B cell (primary cell): Measurements from ENCODE around the gene ABCB1. TPM values are rescaled to one million over a fixed set of nuclear protein-coding genes. Genes with fewer than 3 reads are reported as not detected.

Experiments
- ATAC-seq: fragments of 200-7000 bp; cut with Tn5 transposase; one replicate; pipeline ENCODE4 v1.10.0; 2021; ENCODE audit warnings: low read depth, mild to moderate bottlenecking, moderate number of reproducible peaks, moderate library complexity
- CTCF ChIA-PET: fragments of 350-600 bp; sonication (Branson Sonifier 250); formaldehyde crosslinking; loops from one replicate; lab custom pipeline; 2021; ENCODE audit warnings: antibody characterized with exemption, inconsistent platforms; lab: Charles Lee
- POLR2A ChIA-PET: fragments of 350-600 bp; sonication (Branson Sonifier 250); formaldehyde crosslinking; loops from one replicate; lab custom pipeline; 2021; ENCODE audit warnings: antibody characterized with exemption; lab: Charles Lee
- DNase-seq: peaks from one replicate; pipeline ENCODE4 v3.0.0; 2013
- H2AFZ ChIP-seq: 2 replicates; pipeline ENCODE4 v1.6.1; 2012; ENCODE audit warnings: mild to moderate bottlenecking, low read depth, low read length; ENCODE audit not compliant: insufficient read depth, poor library complexity, severe bottlenecking
- H3K27ac ChIP-seq, 2 donors: 1 replicate in 1 of 2; 2 replicates in 1 of 2; pipeline ENCODE4 v1.5.1; 2012 to 2013; ENCODE audit warnings: low read length in 2 of 2, mild to moderate bottlenecking in 2 of 2, moderate library complexity in 1 of 2
- H3K27me3 ChIP-seq, 4 experiments: fragments of 200-600 bp in 1 of 4; sonication (generic) in 1 of 4; replicated peaks in 1 of 4; 1 replicate in 2 of 4; 2 replicates in 2 of 4; pipeline versions ENCODE4 v1.6.1 to v1.7.0; 2013 to 2016; ENCODE audit warnings: low read length in 3 of 4, mild to moderate bottlenecking in 2 of 4, mixed read lengths in 1 of 4, moderate library complexity in 1 of 4; ENCODE audit not compliant: insufficient read depth in 4 of 4, control insufficient read depth in 3 of 4; ENCODE audit errors: control extremely low read depth in 1 of 4
- H3K36me3 ChIP-seq, 2 experiments: replicated peaks in 1 of 2; 1 replicate in 1 of 2; 2 replicates in 1 of 2; pipeline versions ENCODE4 v1.6.1 to v1.7.1; 2013; ENCODE audit warnings: low read length in 1 of 2; ENCODE audit not compliant: insufficient read depth in 2 of 2, control insufficient read depth in 1 of 2; ENCODE audit errors: control extremely low read depth in 1 of 2, extremely low read depth in 1 of 2
- H3K4me1 ChIP-seq, 2 donors: fragments of 200-600 bp in 1 of 2; sonication (generic) in 1 of 2; 1 replicate in 1 of 2; 2 replicates in 1 of 2; pipeline versions ENCODE4 v1.5.1 to v1.6.1; 2013 to 2017; ENCODE audit warnings: low read length in 2 of 2; ENCODE audit not compliant: control insufficient read depth in 2 of 2, insufficient read depth in 2 of 2
- H3K4me2 ChIP-seq: replicated peaks from 2 replicates; pipeline ENCODE3; 2012; ENCODE audit warnings: mild to moderate bottlenecking, low read depth, low read length; ENCODE audit not compliant: poor library complexity, severe bottlenecking
- H3K4me3 ChIP-seq, 5 experiments: fragments of 200-600 bp in 1 of 5; sonication (generic) in 1 of 5; 1 replicate in 3 of 5; 2 replicates in 2 of 5; pipeline versions ENCODE4 v1.5.1 to v1.7.0; 2011 to 2016; ENCODE audit warnings: low read length in 4 of 5, mild to moderate bottlenecking in 4 of 5, low read depth in 2 of 5, control low read depth in 1 of 5, moderate library complexity in 1 of 5; ENCODE audit not compliant: insufficient read depth in 1 of 5; ENCODE audit errors: control extremely low read depth in 1 of 5, extremely low read depth in 1 of 5
- H3K79me2 ChIP-seq: fragments of 200-600 bp; sonication (generic); one replicate; pipeline ENCODE4 v1.6.0; 2016; ENCODE audit warnings: low read length; ENCODE audit not compliant: control insufficient read depth, insufficient read depth
- H3K9ac ChIP-seq: fragments of 200-600 bp; sonication (generic); 2 replicates; pipeline ENCODE4 v1.6.1; 2017; ENCODE audit warnings: mild to moderate bottlenecking, low read length, moderate library complexity
- H3K9me3 ChIP-seq, 3 donors: one replicate each; pipeline versions ENCODE4 v1.6.1 to v1.7.1; 2013; ENCODE audit warnings: low read length in 2 of 3; ENCODE audit not compliant: control insufficient read depth in 2 of 3, insufficient read depth in 1 of 3; ENCODE audit errors: control extremely low read depth in 1 of 3
- H4K20me1 ChIP-seq: 2 replicates; pipeline ENCODE4 v1.6.0; 2012; ENCODE audit warnings: mild to moderate bottlenecking, low read length; ENCODE audit not compliant: insufficient read depth, control insufficient read depth, poor library complexity, severe bottlenecking
- H3K27ac Mint-ChIP-seq: one replicate; pipeline ENCODE4 v1.8.0; 2021; ENCODE audit warnings: mixed read lengths
- H3K27me3 Mint-ChIP-seq: one replicate; pipeline ENCODE4 v1.8.0; 2021; ENCODE audit warnings: mixed read lengths
- H3K4me1 Mint-ChIP-seq: one replicate; pipeline ENCODE4 v1.8.0; 2021; ENCODE audit warnings: mixed read lengths
- H3K4me3 Mint-ChIP-seq: one replicate; pipeline ENCODE4 v1.8.0; 2021; ENCODE audit warnings: mixed read lengths
- H3K9me3 Mint-ChIP-seq: one replicate; pipeline ENCODE4 v1.8.0; 2022; ENCODE audit warnings: mixed read lengths; ENCODE audit not compliant: insufficient read depth
- CTCF ChIP-seq: fragments of 200-600 bp; IDR thresholded peaks from one replicate; pipeline ENCODE4 v1.8.0; 2022; ENCODE audit warnings: antibody characterized with exemption, mild to moderate bottlenecking
- EZH2 ChIP-seq: IDR thresholded peaks from 2 replicates; pipeline ENCODE4 v1.6.1; 2012; ENCODE audit warnings: borderline replicate concordance, low read depth, mild to moderate bottlenecking, moderate library complexity, low read length; ENCODE audit not compliant: insufficient read depth, poor library complexity, severe bottlenecking
- WGBS: methylation state at CpG from one replicate; pipeline ENCODE4 v1.1.5; 2013; ENCODE audit warnings: missing lambda C conversion rate; ENCODE audit not compliant: insufficient coverage; 5-methylcytosine and 5-hydroxymethylcytosine counted together
- intact Hi-C: fragments of 100-400 bp; cut with micrococcal nuclease; formaldehyde crosslinking; loops from one replicate; pipeline ENCODE4 v1.10.0; 2022
- polyA plus RNA-seq: library from polyadenylated mRNA; depleted of rRNA; stranded (reverse); fragments of >200 nt; gene quantifications from 2 replicates; pipeline ENCODE4 v1.2.3, GENCODE V29; 2012
- total RNA-seq, 2 donors: library from RNA; stranded (reverse); fragments of 120-200 nt in 1 of 2; gene quantifications; 1 replicate in 1 of 2; 2 replicates in 1 of 2; pipeline versions ENCODE4 v1.2.3 to v1.2.4, GENCODE V29; 2013 to 2022

ABCB1 gene
- total and polyA plus RNA-seq, 2 donors (not counting 1 experiment from before 2014, with no cell fraction given): 8.5 to 21.7 TPM

DNA sequence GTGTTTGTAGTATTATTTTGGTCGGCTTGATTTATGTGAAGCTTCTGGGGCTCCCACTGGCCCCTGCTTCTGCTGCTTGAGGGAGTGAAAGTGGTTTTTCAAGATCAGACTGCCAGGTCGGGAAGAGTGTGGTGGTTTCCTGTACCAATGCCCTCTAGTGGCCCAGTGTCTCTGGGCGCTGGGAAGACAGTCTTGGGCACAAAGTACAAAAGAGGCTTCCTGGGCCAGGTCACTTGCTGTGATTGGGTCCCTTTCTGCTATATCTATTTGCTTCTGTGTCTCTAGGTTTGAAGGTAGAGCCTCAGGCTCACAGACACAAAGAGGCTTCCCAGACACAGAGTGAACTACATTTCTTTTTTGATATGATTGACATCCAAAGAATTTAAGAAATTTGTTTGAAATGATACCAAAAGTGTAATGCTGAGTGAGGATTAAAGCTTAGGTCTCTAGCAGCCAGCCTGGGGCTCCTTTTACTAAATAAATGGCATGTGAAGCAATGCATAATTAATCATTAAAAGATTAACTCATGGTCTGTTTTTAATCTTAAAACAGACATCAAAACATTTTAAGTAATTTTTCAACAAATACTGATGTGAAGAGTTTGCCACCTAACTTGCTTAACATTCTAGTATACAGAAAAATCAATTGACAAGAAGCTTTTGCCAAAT is 36.3 kb downstream of the ABCB1 start:
- Histone ChIP-seq H3K27ac (no peak overlapping the region), H2AFZ (peak overlapping the region; percentile 52), H4K20me1 (no peaks in the 10 kb centered on the region), H3K4me1 (no peaks in the 10 kb centered on the region), H3K9me3 (no peaks in the 10 kb centered on the region), H3K9ac (no peak overlapping the region), H3K79me2 (no peaks in the 10 kb centered on the region), H3K27me3 (no peaks in the 10 kb centered on the region), H3K4me3 (no peak overlapping the region), H3K36me3 (peaks cover 0 to 6% of the 10 kb centered on the region in 2 experiments), H3K4me2 (peak overlapping the region; percentile 52)
- DNase-seq (peak; percentile 56), ATAC-seq (peak; percentile 54)
- ChIA-PET CTCF (interaction anchor here (0.6 to 1.8 kb wide), 9 partner anchors 9 to 649 kb away, joined by 3 to 7 read pairs (median 4); partner anchors contain the start of gene ABCB1), POLR2A (no interaction called here)
- H3K4me1 Mint-ChIP-seq: peaks cover 5% of the 10 kb centered on the region
- WGBS: 0% methylated on average over 3 of the region's 3 CpGs
- intact Hi-C loops: loop anchor here (10.0 kb wide), 1 partner anchor 90 kb away; the partner anchor contains the start of gene ABCB4
- H3K4me3 Mint-ChIP-seq: no peak overlapping the region
- H3K27me3 Mint-ChIP-seq: peaks cover 3% of the 10 kb centered on the region
- peak; percentile 43 for TF ChIP-seq CTCF
- TF ChIP-seq EZH2: no peak
- H3K9me3 Mint-ChIP-seq: no peaks in the 10 kb centered on the region
- peak overlapping the region; percentile 12 for H3K27ac Mint-ChIP-seq

DNA sequence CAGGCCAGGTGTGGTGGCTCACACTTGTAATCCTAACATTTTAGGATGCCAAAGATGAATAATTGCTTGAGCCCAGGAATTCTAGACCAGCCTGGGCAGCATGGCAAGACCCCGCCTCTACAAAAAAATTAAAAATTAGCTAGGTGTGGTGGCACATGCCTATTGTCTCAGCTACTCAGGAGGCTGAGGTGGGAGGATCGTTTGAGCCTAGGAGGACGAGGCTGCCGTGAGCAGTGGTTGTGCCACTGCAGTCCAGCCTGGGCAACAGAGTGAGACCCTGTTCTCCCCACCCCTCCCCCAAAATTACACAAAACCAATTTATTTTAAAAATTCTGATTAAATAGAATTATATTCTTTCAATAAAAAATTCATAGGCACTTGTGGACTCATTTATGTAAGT is 39.0 kb downstream of the ABCB1 start:
- DNase-seq: no peak
- no peak overlapping the region for H3K27ac Mint-ChIP-seq
- no peak for ATAC-seq
- POLR2A ChIA-PET: no interaction called here
- peaks cover 3% of the 10 kb centered on the region for H3K27me3 Mint-ChIP-seq
- H3K9me3 Mint-ChIP-seq: no peaks in the 10 kb centered on the region
- no peak for TF ChIP-seq EZH2
- TF ChIP-seq CTCF: no peak
- no peak overlapping the region for H2AFZ ChIP-seq
- H3K4me3 Mint-ChIP-seq: no peak overlapping the region
- no peaks in the 10 kb centered on the region for H3K9me3 ChIP-seq
- CTCF ChIA-PET: interaction anchor here (0.8 to 1.4 kb wide), 2 partner anchors 10 to 239 kb away, joined by 4 to 5 read pairs; no protein-coding TSS in a partner anchor
- no peaks in the 10 kb centered on the region for H3K79me2 ChIP-seq
- H3K36me3 ChIP-seq: peaks cover 0 to 6% of the 10 kb centered on the region in 2 experiments
- no peak overlapping the region for H3K9ac ChIP-seq
- 70% methylated on average over 2 of the region's 4 CpGs for WGBS
- no peak overlapping the region for H3K27ac ChIP-seq
- no peaks in the 10 kb centered on the region for H4K20me1 ChIP-seq
- no peak overlapping the region for H3K4me2 ChIP-seq
- no peak overlapping the region for H3K4me3 ChIP-seq
- intact Hi-C loops: loop anchor here (10.0 kb wide), 1 partner anchor 87 kb away; the partner anchor contains the start of gene ABCB4
- no peaks in the 10 kb centered on the region for H3K4me1 ChIP-seq
- no peaks in the 10 kb centered on the region for H3K27me3 ChIP-seq
- H3K4me1 Mint-ChIP-seq: peaks cover 5% of the 10 kb centered on the region
